ENCODE data around the gene MRPL40.

MRPL40 gene

GRCh38 chr22:19483481-19484244 lies 51.3 kb downstream of the MRPL40 start:
- DNase-seq = no peak

All from CD4-positive, alpha-beta T cell treated with Interleukin-15 for 1 hour (primary cell).